Vagina (tissue), 2 donors: ENCODE data around the gene LMNTD1. TPM values are rescaled to one million over a fixed set of nuclear protein-coding genes. Genes with fewer than 3 reads are reported as not detected.

Experiments used
- DNase-seq, 2 donors: peaks; one replicate each; pipeline ENCODE4 v3.0.0-alpha.2; 2017; ENCODE audit errors: extremely low spot score in 2 of 2
- H3K27ac ChIP-seq: fragments of 200-600 bp; sonication (generic); one replicate; pipeline ENCODE4 v1.5.1; 2019
- H3K27me3 ChIP-seq: fragments of 200-600 bp; sonication (generic); one replicate; pipeline ENCODE4 v1.5.1; 2019
- H3K36me3 ChIP-seq, 2 donors: fragments of 200-600 bp; sonication (generic); one replicate each; pipeline ENCODE4 v1.5.1; 2017 to 2019
- H3K4me1 ChIP-seq: fragments of 200-600 bp; sonication (generic); one replicate; pipeline ENCODE4 v1.5.1; 2019
- H3K4me3 ChIP-seq, 2 donors: fragments of 200-600 bp; sonication (generic); 1 replicate in 1 of 2; 2 replicates in 1 of 2; pipeline ENCODE4 v1.5.1; 2016 to 2019
- H3K9me3 ChIP-seq: fragments of 200-600 bp; sonication (generic); one replicate; pipeline ENCODE4 v1.5.1; 2019
- CTCF ChIP-seq, 3 experiments: fragments of 450-650 bp in 2 of 3; fragments of 200-600 bp in 1 of 3; sonication (generic) in 1 of 3; IDR thresholded peaks; one replicate each; pipeline ENCODE4 v1.5.1; 2017 to 2019; ENCODE audit warnings: antibody characterized with exemption in 3 of 3, mild to moderate bottlenecking in 2 of 3, moderate library complexity in 2 of 3
- POLR2A ChIP-seq, 2 donors: fragments of 450-650 bp; IDR thresholded peaks; one replicate each; pipeline ENCODE4 v1.6.1; 2017; ENCODE audit warnings: antibody characterized with exemption in 2 of 2, mild to moderate bottlenecking in 2 of 2, moderate library complexity in 2 of 2
- POLR2AphosphoS5 ChIP-seq, 2 donors: sonication (generic); formaldehyde crosslinking; IDR thresholded peaks; one replicate each; pipeline ENCODE4 v1.9.0; 2017; ENCODE audit warnings: antibody characterized with exemption in 2 of 2, mild to moderate bottlenecking in 2 of 2, low read depth in 1 of 2; ENCODE audit not compliant: insufficient read depth in 1 of 2
- intact Hi-C: fragments of 100-400 bp; cut with DNase I; formaldehyde crosslinking; loops from one replicate; pipeline ENCODE4 v1.15.1; 2023
- total RNA-seq: library from RNA; depleted of rRNA; stranded (reverse); fragments of >200 nt; gene quantifications from one replicate; pipeline ENCODE4 v1.2.3, GENCODE V29; 2016

Gene LMNTD1
- total RNA-seq, 1 donor from 2014 or later, result not detected

GRCh38 chr12:25573346-25573745, 20.3 kb upstream of the LMNTD1 start:
- Histone ChIP-seq H3K27ac (no peak overlapping the region), H3K27me3 (no peaks in the 10 kb centered on the region), H3K9me3 (no peaks in the 10 kb centered on the region), H3K36me3 (no peaks in the 10 kb centered on the region), H3K4me1 (peaks cover 10% of the 10 kb centered on the region), H3K4me3 (no peak overlapping the region)
- no peak for DNase-seq
- intact Hi-C loops, result no loop called here
- no peak for TF ChIP-seq POLR2A (IDR thresholded peaks at IDR 0.05)

GRCh38 chr12:25570418-25570817, 17.3 kb upstream of the LMNTD1 start:
- no peak overlapping the region for H3K27ac ChIP-seq
- no peaks in the 10 kb centered on the region for H3K27me3 ChIP-seq
- peaks cover 10% of the 10 kb centered on the region for H3K4me1 ChIP-seq
- H3K9me3 ChIP-seq, result no peaks in the 10 kb centered on the region
- intact Hi-C loops, result no loop called here
- H3K36me3 ChIP-seq, result no peaks in the 10 kb centered on the region
- no peak for TF ChIP-seq POLR2AphosphoS5 (IDR thresholded peaks at IDR 0.05; ENCODE audit: insufficient read depth in 1 of 2, low read depth in 1 of 2)
- no peak overlapping the region for H3K4me3 ChIP-seq
- DNase-seq, result no peak

- intact Hi-C loops, result no loop called here
- H3K4me1 ChIP-seq, result no peaks in the 10 kb centered on the region
- no peaks in the 10 kb centered on the region for H3K27me3 ChIP-seq
- H3K27ac ChIP-seq, result no peak overlapping the region
- H3K36me3 ChIP-seq, result no peaks in the 10 kb centered on the region
- H3K9me3 ChIP-seq, result no peaks in the 10 kb centered on the region
- TF ChIP-seq CTCF (IDR thresholded peaks at IDR 0.05) (no peak), POLR2AphosphoS5 (IDR thresholded peaks at IDR 0.05; ENCODE audit: insufficient read depth in 1 of 2, low read depth in 1 of 2) (no peak), POLR2A (IDR thresholded peaks at IDR 0.05) (no peak)
- no peak overlapping the region for H3K4me3 ChIP-seq
- DNase-seq, result no peak
Measured at GRCh38 chr12:25566202-25566949, 13.3 kb upstream of the LMNTD1 start.

- Histone ChIP-seq H3K4me3 (no peak overlapping the region), H3K27ac (no peak overlapping the region), H3K27me3 (no peaks in the 10 kb centered on the region), H3K4me1 (no peaks in the 10 kb centered on the region), H3K9me3 (no peaks in the 10 kb centered on the region), H3K36me3 (no peaks in the 10 kb centered on the region)
- intact Hi-C loops, result no loop called here
- DNase-seq, result no peak
- TF ChIP-seq POLR2AphosphoS5 (IDR thresholded peaks at IDR 0.05; ENCODE audit: insufficient read depth in 1 of 2, low read depth in 1 of 2) (no peak), POLR2A (IDR thresholded peaks at IDR 0.05) (no peak), CTCF (IDR thresholded peaks at IDR 0.05) (no peak)
Measured at GRCh38 chr12:25558586-25558985, 5.5 kb upstream of the LMNTD1 start.

- H3K4me3 ChIP-seq, result no peak overlapping the region
- H3K36me3 ChIP-seq, result no peaks in the 10 kb centered on the region
- no peaks in the 10 kb centered on the region for H3K9me3 ChIP-seq
- H3K27ac ChIP-seq, result no peak overlapping the region
- no peaks in the 10 kb centered on the region for H3K27me3 ChIP-seq
- intact Hi-C loops, result no loop called here
- H3K4me1 ChIP-seq, result no peaks in the 10 kb centered on the region
- DNase-seq, result no peak
- TF ChIP-seq CTCF (IDR thresholded peaks at IDR 0.05), result peak in 1 of 3 experiments; percentile 15
- no peak for TF ChIP-seq POLR2AphosphoS5 (IDR thresholded peaks at IDR 0.05; ENCODE audit: insufficient read depth in 1 of 2, low read depth in 1 of 2)
Measured at GRCh38 chr12:25557830-25558436, 4.8 kb upstream of the LMNTD1 start.

GRCh38 chr12:25556153-25556552, 3.1 kb upstream of the LMNTD1 start:
- H3K4me1 ChIP-seq, result no peaks in the 10 kb centered on the region
- H3K36me3 ChIP-seq, result no peaks in the 10 kb centered on the region
- H3K4me3 ChIP-seq, result no peak overlapping the region
- no peak for DNase-seq
- H3K27me3 ChIP-seq, result no peaks in the 10 kb centered on the region
- no peaks in the 10 kb centered on the region for H3K9me3 ChIP-seq
- no peak overlapping the region for H3K27ac ChIP-seq
- intact Hi-C loops, result no loop called here
- no peak for TF ChIP-seq POLR2A (IDR thresholded peaks at IDR 0.05)
- TF ChIP-seq POLR2AphosphoS5 (IDR thresholded peaks at IDR 0.05; ENCODE audit: insufficient read depth in 1 of 2, low read depth in 1 of 2), result no peak
- TF ChIP-seq CTCF (IDR thresholded peaks at IDR 0.05), result no peak
